Mesendoderm (in vitro differentiated cells): Measurements from ENCODE around the gene SNRNP70.

Experiments
- DNase-seq: peaks from one replicate; pipeline ENCODE4 v3.0.0; 2013
- H2AK5ac ChIP-seq: 2 replicates; pipeline ENCODE4 v1.6.1; 2013; ENCODE audit warnings: low read length, inconsistent platforms
- H2BK120ac ChIP-seq: 2 replicates; pipeline ENCODE4 v1.6.1; 2013; ENCODE audit warnings: low read depth, mild to moderate bottlenecking, low read length, moderate library complexity, mixed read lengths
- H2BK15ac ChIP-seq: replicated peaks from 2 replicates; pipeline ENCODE4 v1.6.1; 2013; ENCODE audit warnings: low read depth, mild to moderate bottlenecking, moderate library complexity
- H2BK5ac ChIP-seq: 2 replicates; pipeline ENCODE4 v1.6.1; 2013; ENCODE audit warnings: low read length, inconsistent platforms
- H3K18ac ChIP-seq: 2 replicates; pipeline ENCODE4 v1.6.1; 2013; ENCODE audit warnings: mild to moderate bottlenecking, low read length, mixed read lengths
- H3K23ac ChIP-seq: one replicate; pipeline ENCODE4 v1.6.1; 2013; ENCODE audit warnings: low read length
- H3K27ac ChIP-seq: 2 replicates; pipeline ENCODE4 v1.5.1; 2013; ENCODE audit warnings: low read depth, mild to moderate bottlenecking, inconsistent platforms, low read length, moderate library complexity
- H3K27me3 ChIP-seq: 2 replicates; pipeline ENCODE4 v1.6.1; 2013; ENCODE audit warnings: low read length, control low read depth, mild to moderate bottlenecking, inconsistent platforms; ENCODE audit not compliant: insufficient read depth, poor library complexity
- H3K36me3 ChIP-seq: 2 replicates; pipeline ENCODE4 v1.6.1; 2013; ENCODE audit warnings: low read length, inconsistent platforms; ENCODE audit not compliant: control insufficient read depth, insufficient read depth
- H3K4ac ChIP-seq: one replicate; pipeline ENCODE4 v1.6.1; 2013; ENCODE audit warnings: low read depth, mild to moderate bottlenecking, low read length, moderate library complexity
- H3K4me1 ChIP-seq: 2 replicates; pipeline ENCODE4 v1.6.1; 2013; ENCODE audit warnings: low read depth, low read length, inconsistent platforms; ENCODE audit not compliant: control insufficient read depth
- H3K4me2 ChIP-seq: 2 replicates; pipeline ENCODE4 v1.6.1; 2013; ENCODE audit warnings: low read length
- H3K4me3 ChIP-seq: 2 replicates; pipeline ENCODE4 v1.5.1; 2013; ENCODE audit warnings: mild to moderate bottlenecking, low read length
- H3K56ac ChIP-seq: one replicate; pipeline ENCODE4 v1.6.1; 2013; ENCODE audit warnings: low read length
- H3K79me1 ChIP-seq: 2 replicates; pipeline ENCODE4 v1.6.1; 2013; ENCODE audit warnings: low read length, inconsistent platforms
- H3K79me2 ChIP-seq: 2 replicates; pipeline ENCODE4 v1.6.1; 2013; ENCODE audit warnings: mild to moderate bottlenecking, low read length; ENCODE audit not compliant: control insufficient read depth, insufficient read depth
- H3K9ac ChIP-seq: 2 replicates; pipeline ENCODE4 v1.6.1; 2013; ENCODE audit warnings: low read length, inconsistent platforms
- H4K5ac ChIP-seq: one replicate; pipeline ENCODE4 v1.6.1; 2013; ENCODE audit warnings: low read length
- H4K8ac ChIP-seq: one replicate; pipeline ENCODE4 v1.6.1; 2013; ENCODE audit warnings: low read depth, mild to moderate bottlenecking, control low read depth, low read length, moderate library complexity
- WGBS: extraction: QIAGEN DNeasy Blood & Tissue Kit; methylation state at CpG from one replicate; pipeline ENCODE4 v1.1.7; 2013; ENCODE audit warnings: low lambda C conversion rate, missing lambda C conversion rate; ENCODE audit not compliant: insufficient coverage; ENCODE audit errors: extremely low coverage; 5-methylcytosine and 5-hydroxymethylcytosine counted together

The SNRNP70 gene

DNA sequence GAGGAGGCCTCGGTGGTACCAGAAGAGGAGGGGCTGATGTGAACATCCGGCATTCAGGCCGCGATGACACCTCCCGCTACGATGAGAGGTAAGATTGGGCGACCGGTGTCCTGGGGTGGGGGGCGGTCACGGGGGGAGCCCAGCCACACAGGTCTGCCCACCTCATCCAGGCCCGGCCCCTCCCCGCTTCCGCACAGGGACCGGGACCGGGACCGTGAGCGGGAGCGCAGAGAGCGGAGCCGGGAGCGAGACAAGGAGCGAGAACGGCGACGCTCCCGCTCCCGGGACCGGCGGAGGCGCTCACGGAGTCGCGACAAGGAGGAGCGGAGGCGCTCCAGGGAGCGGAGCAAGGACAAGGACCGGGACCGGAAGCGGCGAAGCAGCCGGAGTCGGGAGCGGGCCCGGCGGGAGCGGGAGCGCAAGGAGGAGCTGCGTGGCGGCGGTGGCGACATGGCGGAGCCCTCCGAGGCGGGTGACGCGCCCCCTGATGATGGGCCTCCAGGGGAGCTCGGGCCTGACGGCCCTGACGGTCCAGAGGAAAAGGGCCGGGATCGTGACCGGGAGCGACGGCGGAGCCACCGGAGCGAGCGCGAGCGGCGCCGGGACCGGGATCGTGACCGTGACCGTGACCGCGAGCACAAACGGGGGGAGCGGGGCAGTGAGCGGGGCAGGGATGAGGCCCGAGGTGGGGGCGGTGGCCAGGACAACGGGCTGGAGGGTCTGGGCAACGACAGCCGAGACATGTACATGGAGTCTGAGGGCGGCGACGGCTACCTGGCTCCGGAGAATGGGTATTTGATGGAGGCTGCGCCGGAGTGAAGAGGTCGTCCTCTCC, 22.6 kb downstream of the SNRNP70 start:
- Histone ChIP-seq H3K4me1 (no peaks in the 10 kb centered on the region), H2AK5ac (no peak overlapping the region), H3K36me3 (peaks cover 24% of the 10 kb centered on the region), H3K18ac (no peak overlapping the region), H4K8ac (no peak overlapping the region), H2BK5ac (no peak overlapping the region), H3K27me3 (no peaks in the 10 kb centered on the region), H2BK120ac (no peak overlapping the region), H3K56ac (no peak overlapping the region), H3K79me2 (no peaks in the 10 kb centered on the region), H3K79me1 (no peaks in the 10 kb centered on the region), H3K9ac (no peak overlapping the region), H3K4me2 (no peak overlapping the region), H2BK15ac (no peak overlapping the region), H3K23ac (no peak overlapping the region), H3K27ac (no peak overlapping the region), H3K4me3 (no peak overlapping the region), H4K5ac (no peak overlapping the region), H3K4ac (no peak overlapping the region)
- WGBS = no CpG with 5 or more reads among the region's 93 CpGs
- no peak for DNase-seq

GRCh38 chr19:49109051-49109450, 23.8 kb downstream of the SNRNP70 start:
- no peak for DNase-seq
- no peak overlapping the region for H3K4me2 ChIP-seq
- H3K18ac ChIP-seq = no peak overlapping the region
- H3K36me3 ChIP-seq = peaks cover 21% of the 10 kb centered on the region
- no peak overlapping the region for H2BK5ac ChIP-seq
- H3K27me3 ChIP-seq = no peaks in the 10 kb centered on the region
- WGBS = no CpG with 5 or more reads among the region's 5 CpGs
- no peaks in the 10 kb centered on the region for H3K79me1 ChIP-seq
- no peak overlapping the region for H2BK120ac ChIP-seq
- no peak overlapping the region for H3K4ac ChIP-seq
- H4K8ac ChIP-seq = no peak overlapping the region
- H3K9ac ChIP-seq = no peak overlapping the region
- H2AK5ac ChIP-seq = no peak overlapping the region
- H3K27ac ChIP-seq = no peak overlapping the region
- H4K5ac ChIP-seq = no peak overlapping the region
- no peaks in the 10 kb centered on the region for H3K79me2 ChIP-seq
- H3K56ac ChIP-seq = no peak overlapping the region
- no peak overlapping the region for H2BK15ac ChIP-seq
- H3K4me3 ChIP-seq = no peak overlapping the region
- H3K4me1 ChIP-seq = no peaks in the 10 kb centered on the region
- no peak overlapping the region for H3K23ac ChIP-seq

GRCh38 chr19:49109569-49110233, 24.4 kb downstream of the SNRNP70 start:
- H3K18ac ChIP-seq = no peak overlapping the region
- H2BK5ac ChIP-seq = no peak overlapping the region
- no peak overlapping the region for H3K4me3 ChIP-seq
- no peak overlapping the region for H2BK120ac ChIP-seq
- H3K9ac ChIP-seq = no peak overlapping the region
- H3K36me3 ChIP-seq = peaks cover 15% of the 10 kb centered on the region
- no peaks in the 10 kb centered on the region for H3K79me2 ChIP-seq
- no peak overlapping the region for H3K4ac ChIP-seq
- no CpG with 5 or more reads among the region's 8 CpGs for WGBS
- no peaks in the 10 kb centered on the region for H3K27me3 ChIP-seq
- no peak overlapping the region for H4K5ac ChIP-seq
- H3K4me2 ChIP-seq = no peak overlapping the region
- no peak overlapping the region for H2BK15ac ChIP-seq
- H2AK5ac ChIP-seq = no peak overlapping the region
- no peaks in the 10 kb centered on the region for H3K4me1 ChIP-seq
- H3K23ac ChIP-seq = no peak overlapping the region
- no peak overlapping the region for H4K8ac ChIP-seq
- H3K27ac ChIP-seq = no peak overlapping the region
- DNase-seq = no peak
- H3K79me1 ChIP-seq = no peaks in the 10 kb centered on the region
- H3K56ac ChIP-seq = no peak overlapping the region

GRCh38 chr19:49110567-49110966, 25.3 kb downstream of the SNRNP70 start:
- no peak overlapping the region for H3K4ac ChIP-seq
- H4K5ac ChIP-seq = no peak overlapping the region
- H3K36me3 ChIP-seq = peaks cover 13% of the 10 kb centered on the region
- H2AK5ac ChIP-seq = no peak overlapping the region
- no peak overlapping the region for H3K9ac ChIP-seq
- no peaks in the 10 kb centered on the region for H3K79me1 ChIP-seq
- no peak overlapping the region for H3K27ac ChIP-seq
- H4K8ac ChIP-seq = no peak overlapping the region
- WGBS = no CpG with 5 or more reads among the region's 3 CpGs
- no peaks in the 10 kb centered on the region for H3K4me1 ChIP-seq
- H2BK5ac ChIP-seq = no peak overlapping the region
- H3K18ac ChIP-seq = no peak overlapping the region
- DNase-seq = no peak
- H3K4me2 ChIP-seq = no peak overlapping the region
- no peaks in the 10 kb centered on the region for H3K27me3 ChIP-seq
- no peak overlapping the region for H3K56ac ChIP-seq
- no peak overlapping the region for H3K23ac ChIP-seq
- no peak overlapping the region for H3K4me3 ChIP-seq
- H3K79me2 ChIP-seq = no peaks in the 10 kb centered on the region
- H2BK15ac ChIP-seq = no peak overlapping the region
- no peak overlapping the region for H2BK120ac ChIP-seq

DNA sequence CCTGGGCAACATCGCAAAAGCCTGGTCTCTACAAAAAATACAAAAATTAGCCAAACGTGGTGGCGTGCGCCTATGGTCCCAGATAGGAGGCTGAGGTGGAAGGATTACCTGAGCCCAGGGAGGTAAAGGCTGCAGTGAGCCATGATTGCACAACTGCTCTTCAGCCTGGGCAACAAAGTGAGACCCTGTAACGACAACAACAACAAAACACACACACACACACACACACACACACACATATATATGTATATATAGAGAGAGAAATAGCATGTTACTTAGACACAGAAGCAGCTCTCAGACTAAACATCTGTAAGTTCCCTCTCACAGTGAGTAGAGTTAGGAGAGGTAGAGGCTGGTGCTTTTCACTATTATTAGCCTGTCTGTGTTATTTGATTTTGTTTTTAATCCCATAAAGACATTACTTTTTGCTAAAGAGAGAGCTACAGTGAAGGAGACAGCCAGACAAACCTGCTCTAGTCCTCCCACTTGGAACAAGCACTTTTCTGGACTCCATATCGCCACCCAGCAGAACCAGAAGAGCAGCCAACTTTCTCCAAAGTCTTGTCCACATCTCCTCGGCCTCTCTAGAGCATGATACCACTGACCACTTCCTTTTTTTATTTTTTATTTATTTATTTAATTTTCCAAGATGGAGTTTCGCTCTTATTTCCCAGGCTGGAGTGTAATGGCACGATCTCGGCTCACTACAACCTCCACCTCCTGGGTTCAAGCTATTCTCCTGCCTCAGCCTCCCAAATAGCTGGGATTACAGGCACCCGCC, 26.2 kb downstream of the SNRNP70 start:
- H3K27me3 ChIP-seq = no peaks in the 10 kb centered on the region
- no peak overlapping the region for H3K27ac ChIP-seq

More for the DNA sequence above, 26.2 kb downstream of the SNRNP70 start:
- H3K4me2 ChIP-seq = no peak overlapping the region
- H4K5ac ChIP-seq = no peak overlapping the region
- no peak for DNase-seq
- H3K4ac ChIP-seq = no peak overlapping the region
- H3K4me1 ChIP-seq = no peaks in the 10 kb centered on the region
- H2BK15ac ChIP-seq = no peak overlapping the region
- no peak overlapping the region for H3K23ac ChIP-seq
- no peak overlapping the region for H2AK5ac ChIP-seq
- no peak overlapping the region for H2BK5ac ChIP-seq
- H3K79me1 ChIP-seq = no peaks in the 10 kb centered on the region
- no peak overlapping the region for H3K4me3 ChIP-seq
- no CpG with 5 or more reads among the region's 11 CpGs for WGBS
- no peak overlapping the region for H4K8ac ChIP-seq
- H3K36me3 ChIP-seq = peaks cover 10% of the 10 kb centered on the region
- H3K9ac ChIP-seq = no peak overlapping the region
- no peak overlapping the region for H3K56ac ChIP-seq
- no peaks in the 10 kb centered on the region for H3K79me2 ChIP-seq
- H2BK120ac ChIP-seq = no peak overlapping the region
- no peak overlapping the region for H3K18ac ChIP-seq
